MM.1S (cell line): ENCODE results near the gene CHST15.

Experiments used
- EZH2 ChIP-seq: fragments of 300-600 bp; sonication (generic); optimal IDR thresholded peaks from 2 replicates; pipeline ENCODE3; 2017; ENCODE audit warnings: low read depth, mild to moderate bottlenecking, antibody characterized with exemption, low read length, mixed read lengths
- EZH2phosphoT487 ChIP-seq: fragments of 300-600 bp; sonication (generic); IDR thresholded peaks from 2 replicates; pipeline ENCODE4 v1.6.1; 2018; ENCODE audit warnings: antibody characterized with exemption, low read length
- TF ChIP-seq, protein P1 (sequence below): fragments of 300-600 bp; sonication (generic); IDR thresholded peaks from 2 replicates; pipeline ENCODE4 v1.5.1; 2016; ENCODE audit warnings: antibody characterized with exemption, low read length, mixed read lengths

DNA sequence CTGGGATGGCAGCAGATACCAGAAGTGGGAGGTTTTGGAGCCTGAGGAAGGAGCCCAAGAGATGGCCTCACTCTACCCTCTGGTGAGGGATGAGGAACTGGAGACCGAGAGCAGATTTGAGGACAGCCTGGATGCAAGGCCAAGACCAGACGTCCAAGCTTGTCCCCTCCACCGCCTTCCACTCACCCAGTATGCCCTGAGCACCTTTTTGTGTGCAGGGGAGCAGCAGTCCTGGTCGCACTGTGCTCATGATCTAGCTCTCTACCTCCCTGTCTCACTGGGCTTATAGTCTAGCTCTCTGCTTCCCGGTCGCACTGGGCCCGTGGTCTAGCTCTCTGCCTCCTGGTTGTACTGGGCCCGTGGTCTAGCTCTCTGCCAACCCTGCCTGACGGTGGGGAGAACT, 33.6 kb upstream of the CHST15 start:
- TF ChIP-seq, protein P1, sequence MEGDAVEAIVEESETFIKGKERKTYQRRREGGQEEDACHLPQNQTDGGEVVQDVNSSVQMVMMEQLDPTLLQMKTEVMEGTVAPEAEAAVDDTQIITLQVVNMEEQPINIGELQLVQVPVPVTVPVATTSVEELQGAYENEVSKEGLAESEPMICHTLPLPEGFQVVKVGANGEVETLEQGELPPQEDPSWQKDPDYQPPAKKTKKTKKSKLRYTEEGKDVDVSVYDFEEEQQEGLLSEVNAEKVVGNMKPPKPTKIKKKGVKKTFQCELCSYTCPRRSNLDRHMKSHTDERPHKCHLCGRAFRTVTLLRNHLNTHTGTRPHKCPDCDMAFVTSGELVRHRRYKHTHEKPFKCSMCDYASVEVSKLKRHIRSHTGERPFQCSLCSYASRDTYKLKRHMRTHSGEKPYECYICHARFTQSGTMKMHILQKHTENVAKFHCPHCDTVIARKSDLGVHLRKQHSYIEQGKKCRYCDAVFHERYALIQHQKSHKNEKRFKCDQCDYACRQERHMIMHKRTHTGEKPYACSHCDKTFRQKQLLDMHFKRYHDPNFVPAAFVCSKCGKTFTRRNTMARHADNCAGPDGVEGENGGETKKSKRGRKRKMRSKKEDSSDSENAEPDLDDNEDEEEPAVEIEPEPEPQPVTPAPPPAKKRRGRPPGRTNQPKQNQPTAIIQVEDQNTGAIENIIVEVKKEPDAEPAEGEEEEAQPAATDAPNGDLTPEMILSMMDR = no peak
- no peak for TF ChIP-seq EZH2
- TF ChIP-seq EZH2phosphoT487 = no peak
